CD14-positive monocyte (primary cell): Measurements from ENCODE around the gene ZBP1. TPM values are rescaled to one million over a fixed set of nuclear protein-coding genes. Genes with fewer than 3 reads are reported as not detected.

Experiments used
- DNase-seq, 3 donors: peaks; one replicate each; pipeline ENCODE4 v3.0.0-alpha.2; 2011 to 2022
- H2AFZ ChIP-seq: 2 replicates; pipeline ENCODE4 v1.6.0; 2012; ENCODE audit warnings: mild to moderate bottlenecking, low read depth, low read length, inconsistent platforms; ENCODE audit not compliant: insufficient read depth, poor library complexity, severe bottlenecking
- H3K27ac ChIP-seq, 2 donors: 1 replicate in 1 of 2; 2 replicates in 1 of 2; pipeline ENCODE4 v1.5.1; 2012 to 2013; ENCODE audit warnings: low read length in 2 of 2, control low read depth in 1 of 2, inconsistent platforms in 1 of 2, low read depth in 1 of 2, mild to moderate bottlenecking in 1 of 2
- H3K27me3 ChIP-seq, 2 donors: one replicate each; pipeline versions ENCODE4 v1.6.0 to v1.6.1; 2011 to 2013; ENCODE audit warnings: low read length in 2 of 2; ENCODE audit not compliant: control insufficient read depth in 2 of 2, insufficient read depth in 2 of 2
- H3K36me3 ChIP-seq, 2 donors: replicated peaks in 1 of 2; 1 replicate in 1 of 2; 2 replicates in 1 of 2; pipeline versions ENCODE4 v1.5.1 to v1.6.1; 2012 to 2013; ENCODE audit warnings: low read length in 2 of 2, control low read depth in 1 of 2, inconsistent platforms in 1 of 2, mild to moderate bottlenecking in 1 of 2; ENCODE audit not compliant: insufficient read depth in 2 of 2, control insufficient read depth in 1 of 2
- H3K4me1 ChIP-seq, 2 donors: 1 replicate in 1 of 2; 2 replicates in 1 of 2; pipeline versions ENCODE4 v1.5.1 to v1.6.1; 2012 to 2013; ENCODE audit warnings: low read length in 2 of 2, control low read depth in 1 of 2, inconsistent platforms in 1 of 2, mild to moderate bottlenecking in 1 of 2, moderate library complexity in 1 of 2; ENCODE audit not compliant: insufficient read depth in 2 of 2, control insufficient read depth in 1 of 2
- H3K4me2 ChIP-seq: replicated peaks from 2 replicates; pipeline ENCODE3; 2012; ENCODE audit warnings: low read length, moderate library complexity, mild to moderate bottlenecking; ENCODE audit not compliant: poor library complexity, severe bottlenecking; ENCODE audit errors: extremely low read depth
- H3K4me3 ChIP-seq, 3 experiments: fragments of 200-600 bp in 1 of 3; sonication (generic) in 1 of 3; replicated peaks in 1 of 3; 1 replicate in 2 of 3; 2 replicates in 1 of 3; pipeline ENCODE4 v1.5.1; 2011 to 2013; ENCODE audit warnings: low read length in 3 of 3, mild to moderate bottlenecking in 3 of 3, control low read depth in 2 of 3, low read depth in 2 of 3, inconsistent platforms in 1 of 3, moderate library complexity in 1 of 3
- H3K79me2 ChIP-seq: 2 replicates; pipeline ENCODE4 v1.6.0; 2012; ENCODE audit warnings: mild to moderate bottlenecking, control low read depth, inconsistent platforms, low read length, moderate library complexity; ENCODE audit not compliant: insufficient read depth
- H3K9ac ChIP-seq: 2 replicates; pipeline ENCODE4 v1.6.0; 2017; ENCODE audit warnings: low read length, mild to moderate bottlenecking; ENCODE audit not compliant: insufficient read depth, poor library complexity, severe bottlenecking
- H3K9me3 ChIP-seq, 2 donors: replicated peaks in 1 of 2; 1 replicate in 1 of 2; 2 replicates in 1 of 2; pipeline versions ENCODE4 v1.5.1 to v1.6.1; 2012 to 2013; ENCODE audit warnings: low read length in 2 of 2, control low read depth in 1 of 2; ENCODE audit not compliant: control insufficient read depth in 1 of 2, insufficient read depth in 1 of 2
- H4K20me1 ChIP-seq: 2 replicates; pipeline ENCODE4 v1.6.0; 2012; ENCODE audit warnings: mild to moderate bottlenecking, low read length, control low read depth, moderate library complexity; ENCODE audit not compliant: insufficient read depth
- H3K27ac Mint-ChIP-seq, 7 donors: one replicate each; pipeline ENCODE4 v1.8.0; 2020; ENCODE audit warnings: mild to moderate bottlenecking in 7 of 7, mixed read lengths in 7 of 7, moderate library complexity in 6 of 7, inconsistent platforms in 2 of 7
- H3K27me3 Mint-ChIP-seq, 3 donors: one replicate each; pipeline ENCODE4 v1.8.0; 2021 to 2022; ENCODE audit warnings: low read depth in 3 of 3, mild to moderate bottlenecking in 3 of 3, mixed read lengths in 3 of 3, moderate library complexity in 3 of 3, inconsistent platforms in 1 of 3
- H3K36me3 Mint-ChIP-seq, 2 donors: one replicate each; pipeline ENCODE4 v1.8.0; 2020; ENCODE audit warnings: mixed read lengths in 2 of 2, inconsistent platforms in 1 of 2, mild to moderate bottlenecking in 1 of 2
- H3K4me1 Mint-ChIP-seq: one replicate; pipeline ENCODE4 v1.8.0; 2020; ENCODE audit warnings: mild to moderate bottlenecking, mixed read lengths
- H3K4me3 Mint-ChIP-seq, 2 donors: one replicate each; pipeline ENCODE4 v1.8.0; 2020; ENCODE audit warnings: mild to moderate bottlenecking in 2 of 2, mixed read lengths in 2 of 2, moderate library complexity in 1 of 2
- H3K9me3 Mint-ChIP-seq, 7 donors: one replicate each; pipeline ENCODE4 v1.8.0; 2020 to 2022; ENCODE audit warnings: mixed read lengths in 7 of 7, mild to moderate bottlenecking in 6 of 7, moderate library complexity in 6 of 7, inconsistent platforms in 2 of 7
- WGBS: methylation state at CpG from one replicate; pipeline ENCODE4 v1.1.5; 2013; ENCODE audit warnings: missing lambda C conversion rate; ENCODE audit not compliant: insufficient coverage; 5-methylcytosine and 5-hydroxymethylcytosine counted together
- intact Hi-C, 2 donors: fragments of 100-400 bp; cut with micrococcal nuclease; formaldehyde crosslinking; loops; one replicate each; pipeline versions ENCODE4 v1.15.0 to v1.15.1; 2023
- polyA plus RNA-seq, 3 donors: library from polyadenylated mRNA; depleted of rRNA in 1 of 3; unstranded in 2 of 3; stranded (reverse) in 1 of 3; fragments of 300-500 nt in 2 of 3; fragments of >200 nt in 1 of 3; fragmentation: Illumina TruSeq in 2 of 3; gene quantifications; 1 replicate in 2 of 3; 2 replicates in 1 of 3; pipeline ENCODE4 v1.2.3, GENCODE V29; 2012 to 2021
- TF ChIP-seq, protein P1 (sequence below): fragments of 200-600 bp; IDR thresholded peaks from one replicate; pipeline ENCODE4 v1.8.0; 2022; ENCODE audit warnings: antibody characterized with exemption, mild to moderate bottlenecking

ZBP1 gene
- polyA plus RNA-seq, 3 donors: 2.8 to 25.9 (median 3.0) TPM

DNA sequence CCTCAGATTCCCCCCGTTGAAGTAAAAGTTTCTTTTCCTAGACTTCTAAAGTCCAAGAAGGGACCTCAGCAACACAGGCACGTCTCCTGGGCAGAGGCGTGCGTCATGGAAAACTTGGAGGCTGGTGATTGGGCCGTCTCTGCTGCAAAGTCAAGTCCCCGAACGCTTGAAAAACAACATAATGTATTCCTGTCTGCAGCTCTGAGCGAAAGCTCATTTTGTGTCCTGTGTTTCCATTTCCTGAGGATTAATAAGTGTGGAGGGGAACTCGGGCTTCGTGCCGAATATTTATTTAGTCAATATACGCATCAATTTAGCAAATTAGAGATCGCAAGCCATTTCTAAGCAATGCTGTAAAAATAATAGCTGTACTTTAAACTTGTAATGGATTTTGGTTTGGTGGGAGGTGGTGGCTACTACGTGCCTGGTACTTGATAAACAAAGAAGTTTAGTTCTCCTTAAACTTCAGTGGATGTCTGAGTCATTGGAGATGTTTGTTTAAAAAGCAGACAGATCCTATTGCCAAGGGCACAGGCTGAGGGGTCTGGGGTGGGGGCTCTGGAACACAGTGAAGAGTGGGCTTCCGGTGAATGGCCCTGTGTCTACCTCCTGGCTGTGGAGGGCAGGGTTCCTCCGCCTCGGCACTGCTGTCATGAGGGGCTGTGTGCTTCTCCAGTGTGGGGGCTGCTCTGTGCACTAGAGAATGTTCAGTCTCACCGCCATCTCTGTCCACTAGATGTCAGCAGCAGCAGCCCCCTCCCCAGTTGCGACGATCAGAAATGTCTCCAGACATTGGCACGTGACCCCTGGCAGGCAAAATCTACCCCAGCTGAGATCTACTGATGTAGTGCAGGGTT, 37.6 kb downstream of the ZBP1 start:
- no peak overlapping the region for H3K4me2 ChIP-seq
- Mint-ChIP-seq H3K4me1 (peaks cover 29% of the 10 kb centered on the region), H3K9me3 (peaks cover 0 to 16% (median 8%) of the 10 kb centered on the region in 7 donors), H3K27me3 (peaks cover 48 to 80% (median 59%) of the 10 kb centered on the region in 3 donors), H3K36me3 (peaks cover 2 to 4% of the 10 kb centered on the region in 2 donors), H3K4me3 (peak overlapping the region in 1 of 2 donors; percentile 66), H3K27ac (peak overlapping the region in 1 of 7 donors; percentile 5)
- TF ChIP-seq, protein P1, sequence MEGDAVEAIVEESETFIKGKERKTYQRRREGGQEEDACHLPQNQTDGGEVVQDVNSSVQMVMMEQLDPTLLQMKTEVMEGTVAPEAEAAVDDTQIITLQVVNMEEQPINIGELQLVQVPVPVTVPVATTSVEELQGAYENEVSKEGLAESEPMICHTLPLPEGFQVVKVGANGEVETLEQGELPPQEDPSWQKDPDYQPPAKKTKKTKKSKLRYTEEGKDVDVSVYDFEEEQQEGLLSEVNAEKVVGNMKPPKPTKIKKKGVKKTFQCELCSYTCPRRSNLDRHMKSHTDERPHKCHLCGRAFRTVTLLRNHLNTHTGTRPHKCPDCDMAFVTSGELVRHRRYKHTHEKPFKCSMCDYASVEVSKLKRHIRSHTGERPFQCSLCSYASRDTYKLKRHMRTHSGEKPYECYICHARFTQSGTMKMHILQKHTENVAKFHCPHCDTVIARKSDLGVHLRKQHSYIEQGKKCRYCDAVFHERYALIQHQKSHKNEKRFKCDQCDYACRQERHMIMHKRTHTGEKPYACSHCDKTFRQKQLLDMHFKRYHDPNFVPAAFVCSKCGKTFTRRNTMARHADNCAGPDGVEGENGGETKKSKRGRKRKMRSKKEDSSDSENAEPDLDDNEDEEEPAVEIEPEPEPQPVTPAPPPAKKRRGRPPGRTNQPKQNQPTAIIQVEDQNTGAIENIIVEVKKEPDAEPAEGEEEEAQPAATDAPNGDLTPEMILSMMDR: no peak
- peaks cover 26 to 29% of the 10 kb centered on the region in 2 donors for H3K4me1 ChIP-seq
- H3K27ac ChIP-seq: no peak overlapping the region
- H2AFZ ChIP-seq: peak overlapping the region; percentile 1
- no peaks in the 10 kb centered on the region for H4K20me1 ChIP-seq
- intact Hi-C loops: no loop called here
- H3K4me3 ChIP-seq: no peak overlapping the region
- no peaks in the 10 kb centered on the region for H3K36me3 ChIP-seq
- no peaks in the 10 kb centered on the region for H3K79me2 ChIP-seq
- H3K27me3 ChIP-seq: peaks cover 3 to 58% of the 10 kb centered on the region in 2 donors
- DNase-seq: no peak
- H3K9me3 ChIP-seq: peaks cover 0 to 12% of the 10 kb centered on the region in 2 donors
- 46% methylated on average over 11 of the region's 21 CpGs for WGBS
- no peak overlapping the region for H3K9ac ChIP-seq

DNA sequence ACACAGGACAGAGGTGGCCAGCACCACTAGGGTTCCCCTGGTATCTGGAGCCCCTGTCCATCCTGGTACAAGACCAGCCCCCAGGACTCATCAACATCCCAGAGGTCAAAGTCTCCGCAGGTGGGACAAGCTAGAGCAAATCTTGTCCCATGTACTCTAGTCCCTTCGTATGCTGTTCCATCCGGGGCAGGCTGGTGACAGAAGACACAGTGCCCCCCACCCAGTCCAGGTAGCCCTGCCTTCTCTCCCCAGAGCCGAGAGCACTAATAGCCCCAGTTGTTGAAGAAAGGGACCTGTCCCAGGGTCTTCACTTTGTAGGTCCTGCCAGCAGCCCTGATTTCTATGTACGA, 38.2 kb downstream of the ZBP1 start:
- H2AFZ ChIP-seq: no peak overlapping the region
- H3K4me3 ChIP-seq: peak overlapping the region in 1 of 3 experiments; percentile 36
- H3K4me1 Mint-ChIP-seq: peaks cover 29% of the 10 kb centered on the region
- H3K27ac Mint-ChIP-seq: peak overlapping the region in 2 of 7 donors; percentile 20 to 50
- intact Hi-C loops: no loop called here
- peaks cover 0 to 10% (median 6%) of the 10 kb centered on the region in 7 donors for H3K9me3 Mint-ChIP-seq
- H4K20me1 ChIP-seq: no peaks in the 10 kb centered on the region
- H3K36me3 Mint-ChIP-seq: peaks cover 2 to 4% of the 10 kb centered on the region in 2 donors
- no peak overlapping the region for H3K9ac ChIP-seq
- H3K27me3 Mint-ChIP-seq: peaks cover 48 to 80% (median 59%) of the 10 kb centered on the region in 3 donors
- no peaks in the 10 kb centered on the region for H3K79me2 ChIP-seq
- H3K27me3 ChIP-seq: peaks cover 3 to 62% of the 10 kb centered on the region in 2 donors
- peaks cover 0 to 7% of the 10 kb centered on the region in 2 donors for H3K9me3 ChIP-seq
- no peak for DNase-seq
- H3K4me3 Mint-ChIP-seq: peak overlapping the region in 1 of 2 donors; percentile 66
- 86% methylated on average over 4 of the region's 5 CpGs for WGBS
- TF ChIP-seq, protein P1: no peak
- H3K36me3 ChIP-seq: no peaks in the 10 kb centered on the region
- no peak overlapping the region for H3K27ac ChIP-seq
- H3K4me1 ChIP-seq: peaks cover 26 to 29% of the 10 kb centered on the region in 2 donors
- peak overlapping the region; percentile 40 for H3K4me2 ChIP-seq
